Measurements from ENCODE around the gene TMEM185B. TPM values are rescaled to one million over a fixed set of nuclear protein-coding genes. Genes with fewer than 3 reads are reported as not detected.
"Not testable (repeated sequence)": the region's sequence is repeated elsewhere in the genome, so short reads cannot be mapped to it uniquely, and the experiment has no call there.

TMEM185B gene
- total RNA-seq, 1 donor from 2014 or later: 19.9 TPM

- Mint-ChIP-seq H3K36me3 (ENCODE audit: insufficient read depth) (peaks cover 10% of the 10 kb centered on the region), H3K4me3 (ENCODE audit: low read depth) (no peak overlapping the region), H3K9me3 (ENCODE audit: low read depth) (peaks cover 8% of the 10 kb centered on the region), H3K27me3 (no peaks in the 10 kb centered on the region), H3K4me1 (ENCODE audit: low read depth) (peaks cover under 1% of the 10 kb centered on the region), H3K27ac (no peak overlapping the region)
- TF ChIP-seq, protein P1, sequence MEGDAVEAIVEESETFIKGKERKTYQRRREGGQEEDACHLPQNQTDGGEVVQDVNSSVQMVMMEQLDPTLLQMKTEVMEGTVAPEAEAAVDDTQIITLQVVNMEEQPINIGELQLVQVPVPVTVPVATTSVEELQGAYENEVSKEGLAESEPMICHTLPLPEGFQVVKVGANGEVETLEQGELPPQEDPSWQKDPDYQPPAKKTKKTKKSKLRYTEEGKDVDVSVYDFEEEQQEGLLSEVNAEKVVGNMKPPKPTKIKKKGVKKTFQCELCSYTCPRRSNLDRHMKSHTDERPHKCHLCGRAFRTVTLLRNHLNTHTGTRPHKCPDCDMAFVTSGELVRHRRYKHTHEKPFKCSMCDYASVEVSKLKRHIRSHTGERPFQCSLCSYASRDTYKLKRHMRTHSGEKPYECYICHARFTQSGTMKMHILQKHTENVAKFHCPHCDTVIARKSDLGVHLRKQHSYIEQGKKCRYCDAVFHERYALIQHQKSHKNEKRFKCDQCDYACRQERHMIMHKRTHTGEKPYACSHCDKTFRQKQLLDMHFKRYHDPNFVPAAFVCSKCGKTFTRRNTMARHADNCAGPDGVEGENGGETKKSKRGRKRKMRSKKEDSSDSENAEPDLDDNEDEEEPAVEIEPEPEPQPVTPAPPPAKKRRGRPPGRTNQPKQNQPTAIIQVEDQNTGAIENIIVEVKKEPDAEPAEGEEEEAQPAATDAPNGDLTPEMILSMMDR (IDR thresholded peaks at IDR 0.05; ENCODE audit: unreplicated experiment): no peak
- no peak for DNase-seq (ENCODE audit: low spot score, unreplicated experiment)
These were observed 41.8 kb upstream of the TMEM185B start for GRCh38 chr2:120265006-120265405.

DNA sequence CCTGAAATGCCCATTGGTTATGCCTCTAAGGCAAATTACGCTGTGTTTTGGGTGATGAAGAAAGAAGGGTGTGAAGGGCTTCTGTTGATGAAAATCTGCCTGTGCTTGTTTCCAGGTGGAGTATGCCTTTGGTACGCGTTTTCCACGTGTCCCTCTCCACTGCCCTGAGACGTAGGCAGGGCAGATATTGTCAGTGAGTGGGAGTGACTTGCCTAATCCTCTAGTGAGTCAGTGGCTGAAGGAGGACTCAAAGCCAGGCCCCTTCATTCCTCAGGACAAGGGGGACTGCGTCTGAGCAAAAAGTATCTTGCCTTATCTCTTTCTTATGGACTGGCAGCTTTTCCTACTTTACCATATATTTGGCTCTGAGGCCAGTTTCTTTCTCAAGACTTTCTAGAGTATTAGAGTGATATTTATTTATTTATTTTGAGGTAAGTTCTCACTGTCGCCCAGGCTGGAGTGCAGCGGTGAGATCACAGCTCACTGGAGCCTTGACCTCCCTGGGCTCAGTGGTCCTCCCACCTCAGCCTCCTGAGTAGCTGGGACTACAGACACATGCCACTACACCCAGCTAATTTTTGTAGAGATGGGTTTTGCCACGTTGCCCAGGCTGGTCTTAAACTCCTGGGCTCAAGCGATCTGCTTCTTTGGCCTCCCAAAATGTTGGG lies 39.7 kb upstream of the TMEM185B start:
- peaks cover 12% of the 10 kb centered on the region for H3K36me3 Mint-ChIP-seq (ENCODE audit: insufficient read depth)
- H3K9me3 Mint-ChIP-seq (ENCODE audit: low read depth): peaks cover 12% of the 10 kb centered on the region
- no peak for DNase-seq (ENCODE audit: low spot score, unreplicated experiment)
- TF ChIP-seq, protein P1 (IDR thresholded peaks at IDR 0.05; ENCODE audit: unreplicated experiment): no peak
- H3K4me1 Mint-ChIP-seq (ENCODE audit: low read depth): no peaks in the 10 kb centered on the region
- no peaks in the 10 kb centered on the region for H3K27me3 Mint-ChIP-seq
- H3K27ac Mint-ChIP-seq: no peak overlapping the region
- no peak overlapping the region for H3K4me3 Mint-ChIP-seq (ENCODE audit: low read depth)

DNA sequence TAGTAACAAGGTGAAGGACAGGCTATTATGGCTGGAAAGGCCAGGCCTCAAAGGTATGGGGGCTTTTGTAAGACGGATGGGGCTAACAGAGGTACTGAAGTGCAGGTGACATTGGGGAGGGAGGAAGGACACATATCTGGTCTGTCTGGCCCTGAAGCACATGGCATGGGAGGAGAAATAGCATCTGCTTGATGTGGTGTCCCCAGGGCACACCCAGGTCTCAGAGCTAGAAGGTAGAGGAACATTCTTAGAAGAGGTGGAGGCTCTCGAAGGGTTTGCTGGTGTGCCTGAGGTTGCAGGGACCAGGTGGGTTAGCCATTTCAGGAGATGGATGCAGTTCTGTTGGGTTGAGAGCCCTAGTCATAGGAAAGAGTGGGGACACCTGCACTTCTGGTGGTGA lies 39.0 kb upstream of the TMEM185B start:
- Mint-ChIP-seq H3K4me1 (ENCODE audit: low read depth) (no peaks in the 10 kb centered on the region), H3K36me3 (ENCODE audit: insufficient read depth) (peaks cover 12% of the 10 kb centered on the region)
- no peak for DNase-seq (ENCODE audit: low spot score, unreplicated experiment)

DNA sequence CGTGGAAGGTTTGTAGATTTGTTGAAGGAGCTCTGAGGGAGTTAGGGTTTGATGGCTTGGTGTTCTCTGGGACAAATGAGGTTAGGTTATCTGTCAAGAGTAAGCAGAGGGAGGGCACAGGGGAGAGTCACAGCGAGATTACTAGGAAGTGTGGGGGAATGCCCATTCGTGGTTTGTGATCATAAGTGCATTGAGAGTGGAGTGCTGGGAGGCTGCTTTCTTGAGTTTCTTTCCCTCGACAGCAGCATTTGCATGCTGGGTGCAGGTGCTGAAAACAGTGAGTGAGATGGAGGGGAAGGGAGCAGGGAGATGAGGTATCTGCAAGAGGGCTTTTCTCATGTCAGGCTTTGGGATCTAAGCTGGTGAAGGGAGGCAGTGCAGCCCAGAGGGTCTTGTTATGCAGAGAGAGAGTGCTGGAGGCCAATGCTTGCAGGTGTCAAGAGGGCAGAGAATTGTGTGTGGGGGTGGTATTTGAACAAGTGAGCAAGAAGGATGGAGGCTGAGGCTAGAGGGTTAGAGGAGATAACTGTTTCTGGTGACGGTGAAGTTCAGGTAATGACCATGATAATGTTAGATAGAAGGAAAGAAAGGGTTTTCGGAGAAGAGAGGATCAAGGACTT lies 38.3 kb upstream of the TMEM185B start:
- H3K9me3 Mint-ChIP-seq (ENCODE audit: low read depth): peaks cover 12% of the 10 kb centered on the region
- no peaks in the 10 kb centered on the region for H3K4me1 Mint-ChIP-seq (ENCODE audit: low read depth)
- no peaks in the 10 kb centered on the region for H3K27me3 Mint-ChIP-seq

More for the DNA sequence above, 39.0 kb upstream of the TMEM185B start:
- Mint-ChIP-seq H3K4me3 (ENCODE audit: low read depth) (no peak overlapping the region), H3K9me3 (ENCODE audit: low read depth) (peaks cover 12% of the 10 kb centered on the region), H3K27me3 (no peaks in the 10 kb centered on the region), H3K27ac (no peak overlapping the region)
- TF ChIP-seq, protein P1 (IDR thresholded peaks at IDR 0.05; ENCODE audit: unreplicated experiment): no peak

GRCh38 chr2:120260736-120261135 lies 37.5 kb upstream of the TMEM185B start:
- Mint-ChIP-seq H3K36me3 (ENCODE audit: insufficient read depth) (peaks cover 15% of the 10 kb centered on the region), H3K4me3 (ENCODE audit: low read depth) (no peak overlapping the region), H3K9me3 (ENCODE audit: low read depth) (peaks cover 12% of the 10 kb centered on the region), H3K27me3 (no peaks in the 10 kb centered on the region), H3K27ac (no peak overlapping the region), H3K4me1 (ENCODE audit: low read depth) (no peaks in the 10 kb centered on the region)
- DNase-seq (ENCODE audit: low spot score, unreplicated experiment): no peak
- TF ChIP-seq, protein P1 (IDR thresholded peaks at IDR 0.05; ENCODE audit: unreplicated experiment): no peak

More for the DNA sequence above, 38.3 kb upstream of the TMEM185B start:
- no peak overlapping the region for H3K4me3 Mint-ChIP-seq (ENCODE audit: low read depth)
- no peak for DNase-seq (ENCODE audit: low spot score, unreplicated experiment)
- H3K36me3 Mint-ChIP-seq (ENCODE audit: insufficient read depth): peaks cover 12% of the 10 kb centered on the region
- no peak overlapping the region for H3K27ac Mint-ChIP-seq
- TF ChIP-seq, protein P1 (IDR thresholded peaks at IDR 0.05; ENCODE audit: unreplicated experiment): no peak

- H3K27me3 Mint-ChIP-seq; DNase-seq (ENCODE audit: low spot score, unreplicated experiment); H3K4me1 Mint-ChIP-seq (ENCODE audit: low read depth); H3K27ac Mint-ChIP-seq; H3K4me3 Mint-ChIP-seq (ENCODE audit: low read depth): not testable (repeated sequence)
- Mint-ChIP-seq H3K9me3 (ENCODE audit: low read depth) (peaks cover 12% of the 10 kb centered on the region), H3K36me3 (ENCODE audit: insufficient read depth) (peaks cover 15% of the 10 kb centered on the region)
These were observed 36.7 kb upstream of the TMEM185B start for GRCh38 chr2:120259939-120260338.

All from progenitor cell of endocrine pancreas (in vitro differentiated cells).